HG02798 (cell line): ENCODE results near the gene TNFAIP2.

ENCODE experiments used
- ATAC-seq: cut with Tn5 transposase; IDR thresholded peaks from one replicate; pipeline ENCODE4 v1.9.1; 2021; ENCODE audit warnings: mild to moderate bottlenecking; ENCODE audit not compliant: unreplicated experiment, poor library complexity

The TNFAIP2 gene

GRCh38 chr14:103131580-103131979 is 8.3 kb downstream of the TNFAIP2 start:
- ATAC-seq, result no peak

GRCh38 chr14:103132381-103133209 is 9.3 kb downstream of the TNFAIP2 start:
- no peak for ATAC-seq

GRCh38 chr14:103133210-103134140 is 10.2 kb downstream of the TNFAIP2 start:
- no peak for ATAC-seq

- ATAC-seq, result no peak
These were observed 11.1 kb downstream of the TNFAIP2 start for GRCh38 chr14:103134405-103134804.

GRCh38 chr14:103134919-103135318 is 11.7 kb downstream of the TNFAIP2 start:
- ATAC-seq, result no peak

GRCh38 chr14:103135333-103136260 is 12.3 kb downstream of the TNFAIP2 start:
- ATAC-seq, result no peak

GRCh38 chr14:103136388-103137271 is 13.4 kb downstream of the TNFAIP2 start:
- no peak for ATAC-seq

GRCh38 chr14:103137689-103138300 is 14.5 kb downstream of the TNFAIP2 start:
- ATAC-seq, result no peak

GRCh38 chr14:103138301-103139131 is 15.3 kb downstream of the TNFAIP2 start:
- ATAC-seq, result no peak

GRCh38 chr14:103139132-103140025 is 16.1 kb downstream of the TNFAIP2 start:
- no peak for ATAC-seq

- peak; percentile 75 for ATAC-seq
These were observed 17.3 kb downstream of the TNFAIP2 start for GRCh38 chr14:103140316-103141109.

- no peak for ATAC-seq
These were observed 18.0 kb downstream of the TNFAIP2 start for GRCh38 chr14:103141117-103141796.

- no peak for ATAC-seq
These were observed 18.8 kb downstream of the TNFAIP2 start for GRCh38 chr14:103142026-103142425.

GRCh38 chr14:103142721-103143302 is 19.6 kb downstream of the TNFAIP2 start:
- no peak for ATAC-seq

- no peak for ATAC-seq
These were observed 20.2 kb downstream of the TNFAIP2 start for GRCh38 chr14:103143506-103143905.
